HL-60 (cell line): ENCODE results near the gene PRSS27.

Experiments used
- POLR2AphosphoS5 ChIP-seq: IDR thresholded peaks from 2 replicates; pipeline ENCODE4 v1.6.1; 2012; ENCODE audit warnings: low read depth
- TF ChIP-seq, protein P1 (sequence below): IDR thresholded peaks from one replicate; pipeline ENCODE4 v1.5.1; 2011; ENCODE audit warnings: low read length, control low read depth, inconsistent platforms; ENCODE audit not compliant: insufficient read depth
- TF ChIP-seq, protein P2 (sequence below): IDR thresholded peaks from 2 replicates; pipeline ENCODE4 v1.6.1; 2012; ENCODE audit warnings: low read depth; ENCODE audit not compliant: insufficient replicate concordance

DNA sequence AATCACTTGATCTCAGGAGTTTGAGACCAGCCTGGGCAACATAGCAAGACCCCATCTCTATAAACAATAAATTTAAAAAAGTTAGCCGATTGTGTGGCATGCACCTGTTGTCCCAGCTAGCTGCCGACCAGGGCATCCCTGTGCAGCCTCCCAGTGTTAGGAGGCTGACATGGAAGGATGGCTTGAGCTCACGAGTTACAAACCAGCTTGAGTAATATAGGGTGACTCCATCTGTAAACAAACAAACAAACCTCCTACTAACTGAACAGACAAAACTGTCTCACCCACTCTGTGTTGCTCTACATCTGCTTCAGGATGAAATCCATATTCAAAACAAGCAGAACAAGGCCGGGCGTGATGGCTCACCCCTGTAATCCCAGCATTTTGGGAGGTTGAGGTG is 6.9 kb upstream of the PRSS27 start:
- TF ChIP-seq, protein P1, sequence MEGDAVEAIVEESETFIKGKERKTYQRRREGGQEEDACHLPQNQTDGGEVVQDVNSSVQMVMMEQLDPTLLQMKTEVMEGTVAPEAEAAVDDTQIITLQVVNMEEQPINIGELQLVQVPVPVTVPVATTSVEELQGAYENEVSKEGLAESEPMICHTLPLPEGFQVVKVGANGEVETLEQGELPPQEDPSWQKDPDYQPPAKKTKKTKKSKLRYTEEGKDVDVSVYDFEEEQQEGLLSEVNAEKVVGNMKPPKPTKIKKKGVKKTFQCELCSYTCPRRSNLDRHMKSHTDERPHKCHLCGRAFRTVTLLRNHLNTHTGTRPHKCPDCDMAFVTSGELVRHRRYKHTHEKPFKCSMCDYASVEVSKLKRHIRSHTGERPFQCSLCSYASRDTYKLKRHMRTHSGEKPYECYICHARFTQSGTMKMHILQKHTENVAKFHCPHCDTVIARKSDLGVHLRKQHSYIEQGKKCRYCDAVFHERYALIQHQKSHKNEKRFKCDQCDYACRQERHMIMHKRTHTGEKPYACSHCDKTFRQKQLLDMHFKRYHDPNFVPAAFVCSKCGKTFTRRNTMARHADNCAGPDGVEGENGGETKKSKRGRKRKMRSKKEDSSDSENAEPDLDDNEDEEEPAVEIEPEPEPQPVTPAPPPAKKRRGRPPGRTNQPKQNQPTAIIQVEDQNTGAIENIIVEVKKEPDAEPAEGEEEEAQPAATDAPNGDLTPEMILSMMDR: no peak
- TF ChIP-seq, protein P2, sequence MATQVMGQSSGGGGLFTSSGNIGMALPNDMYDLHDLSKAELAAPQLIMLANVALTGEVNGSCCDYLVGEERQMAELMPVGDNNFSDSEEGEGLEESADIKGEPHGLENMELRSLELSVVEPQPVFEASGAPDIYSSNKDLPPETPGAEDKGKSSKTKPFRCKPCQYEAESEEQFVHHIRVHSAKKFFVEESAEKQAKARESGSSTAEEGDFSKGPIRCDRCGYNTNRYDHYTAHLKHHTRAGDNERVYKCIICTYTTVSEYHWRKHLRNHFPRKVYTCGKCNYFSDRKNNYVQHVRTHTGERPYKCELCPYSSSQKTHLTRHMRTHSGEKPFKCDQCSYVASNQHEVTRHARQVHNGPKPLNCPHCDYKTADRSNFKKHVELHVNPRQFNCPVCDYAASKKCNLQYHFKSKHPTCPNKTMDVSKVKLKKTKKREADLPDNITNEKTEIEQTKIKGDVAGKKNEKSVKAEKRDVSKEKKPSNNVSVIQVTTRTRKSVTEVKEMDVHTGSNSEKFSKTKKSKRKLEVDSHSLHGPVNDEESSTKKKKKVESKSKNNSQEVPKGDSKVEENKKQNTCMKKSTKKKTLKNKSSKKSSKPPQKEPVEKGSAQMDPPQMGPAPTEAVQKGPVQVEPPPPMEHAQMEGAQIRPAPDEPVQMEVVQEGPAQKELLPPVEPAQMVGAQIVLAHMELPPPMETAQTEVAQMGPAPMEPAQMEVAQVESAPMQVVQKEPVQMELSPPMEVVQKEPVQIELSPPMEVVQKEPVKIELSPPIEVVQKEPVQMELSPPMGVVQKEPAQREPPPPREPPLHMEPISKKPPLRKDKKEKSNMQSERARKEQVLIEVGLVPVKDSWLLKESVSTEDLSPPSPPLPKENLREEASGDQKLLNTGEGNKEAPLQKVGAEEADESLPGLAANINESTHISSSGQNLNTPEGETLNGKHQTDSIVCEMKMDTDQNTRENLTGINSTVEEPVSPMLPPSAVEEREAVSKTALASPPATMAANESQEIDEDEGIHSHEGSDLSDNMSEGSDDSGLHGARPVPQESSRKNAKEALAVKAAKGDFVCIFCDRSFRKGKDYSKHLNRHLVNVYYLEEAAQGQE: no peak
- no peak for TF ChIP-seq POLR2AphosphoS5
